GM19328 (cell line): ENCODE data around the gene RAD51B.
A peak's percentile ranks its signal among the peaks of the same experiment; 100 is the strongest.
"Not testable (repeated sequence)": the region's sequence is repeated elsewhere in the genome, so short reads cannot be mapped to it uniquely, and the experiment has no call there.

ENCODE experiments used
- ATAC-seq: cut with Tn5 transposase; IDR thresholded peaks from one replicate; pipeline ENCODE4 v1.9.1; 2021; ENCODE audit warnings: mild to moderate bottlenecking, moderate library complexity; ENCODE audit not compliant: unreplicated experiment

The RAD51B gene

GRCh38 chr14:68165274-68165843 is 345.8 kb downstream of the RAD51B start:
- ATAC-seq, result no peak

- no peak for ATAC-seq
Observed at GRCh38 chr14:68166731-68167382, 347.3 kb downstream of the RAD51B start.

- ATAC-seq, result no peak
Observed at GRCh38 chr14:68167383-68168087, 348.0 kb downstream of the RAD51B start.

- no peak for ATAC-seq
Observed at GRCh38 chr14:68168460-68169109, 349.0 kb downstream of the RAD51B start.

GRCh38 chr14:68172216-68172615 is 352.6 kb downstream of the RAD51B start:
- ATAC-seq, result no peak

- no peak for ATAC-seq
Observed at GRCh38 chr14:68172627-68173026, 353.0 kb downstream of the RAD51B start.

- no peak for ATAC-seq
Observed at GRCh38 chr14:68173227-68173972, 353.8 kb downstream of the RAD51B start.

- ATAC-seq, result no peak
Observed at GRCh38 chr14:68174446-68174845, 354.9 kb downstream of the RAD51B start.

- ATAC-seq, result no peak
Observed at GRCh38 chr14:68176687-68177086, 357.1 kb downstream of the RAD51B start.

- no peak for ATAC-seq
Observed at GRCh38 chr14:68177728-68178127, 358.1 kb downstream of the RAD51B start.

- no peak for ATAC-seq
Observed at GRCh38 chr14:68178282-68178681, 358.7 kb downstream of the RAD51B start.

- ATAC-seq, result no peak
Observed at GRCh38 chr14:68181519-68182326, 362.1 kb downstream of the RAD51B start.

- peak; percentile 77 for ATAC-seq
Observed at GRCh38 chr14:68182492-68182891, 362.9 kb downstream of the RAD51B start.

GRCh38 chr14:68186500-68187276 is 367.1 kb downstream of the RAD51B start:
- ATAC-seq, result not testable (repeated sequence)

GRCh38 chr14:68188174-68188573 is 368.6 kb downstream of the RAD51B start:
- no peak for ATAC-seq

- no peak for ATAC-seq
Observed at GRCh38 chr14:68190032-68190431, 370.5 kb downstream of the RAD51B start.

GRCh38 chr14:68191567-68192321 is 372.2 kb downstream of the RAD51B start:
- no peak for ATAC-seq

- ATAC-seq, result no peak
Observed at GRCh38 chr14:68192935-68193334, 373.4 kb downstream of the RAD51B start.
